ENCODE data around the gene FAM120AOS.
A peak's percentile ranks its signal among the peaks of the same experiment; 100 is the strongest.

The FAM120AOS gene

DNA sequence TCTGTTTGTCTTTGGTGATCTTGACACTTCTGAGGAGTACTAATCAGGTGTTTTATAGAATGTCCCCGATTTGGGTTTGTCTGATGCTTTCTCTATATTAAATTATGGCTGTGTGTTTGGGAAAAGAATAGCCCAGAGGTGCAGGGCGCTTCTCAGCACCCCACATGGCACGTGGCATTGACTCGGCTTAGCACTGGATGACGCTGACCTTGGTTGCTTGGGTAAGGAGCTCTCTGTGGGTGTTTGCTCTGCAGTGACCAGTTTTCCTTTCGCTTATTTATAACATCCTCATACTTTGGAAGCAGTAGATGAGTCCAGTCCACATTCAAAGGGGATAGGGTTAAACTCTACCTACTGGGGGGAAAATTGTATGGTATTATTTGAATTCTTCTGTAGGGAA is 12.5 kb upstream of the FAM120AOS start:
- WGBS (ENCODE audit: extremely low coverage, insufficient coverage, insufficient read length) = no CpG with 5 or more reads among the region's 6 CpGs
- H2BK5ac ChIP-seq (ENCODE audit: low read depth, low read length, poor library complexity) = no peak overlapping the region

DNA sequence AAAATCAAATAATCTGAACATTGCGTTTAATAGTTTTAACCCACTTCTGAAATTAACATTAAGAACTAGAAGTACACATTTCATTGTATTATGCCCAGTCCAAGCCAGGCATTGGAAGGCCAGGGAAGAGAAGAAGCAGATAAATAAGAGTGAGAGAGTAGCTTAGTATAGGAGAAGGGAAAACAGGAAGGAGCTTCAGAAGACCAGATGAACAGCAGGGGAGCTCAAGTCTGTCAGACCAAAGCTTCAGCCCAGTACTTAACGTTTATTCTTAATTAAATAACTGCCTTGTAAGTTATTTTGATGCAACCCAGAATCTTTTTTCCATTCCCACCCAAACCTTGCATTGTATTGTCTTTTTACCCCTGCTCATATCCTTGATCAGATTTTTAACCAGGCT is 11.5 kb upstream of the FAM120AOS start:
- Histone ChIP-seq H3K4me2 (ENCODE audit: low read length) (no peak overlapping the region), H3K27me3 (ENCODE audit: insufficient read depth, low read length) (no peaks in the 10 kb centered on the region), H4K12ac (ENCODE audit: low read depth, low read length) (no peak overlapping the region), H2AFZ (ENCODE audit: insufficient read depth, low read length, poor library complexity) (no peak overlapping the region), H2BK12ac (ENCODE audit: low read length) (no peak overlapping the region), H3K4ac (ENCODE audit: low read depth, low read length) (peak overlapping the region; percentile 17), H3K4me1 (ENCODE audit: control insufficient read depth in 1 of 2, insufficient read depth in 2 of 2, low read length in 2 of 2) (peaks cover 2 to 3% of the 10 kb centered on the region in 2 experiments), H2BK120ac (ENCODE audit: insufficient read depth, low read length, poor library complexity) (no peak overlapping the region), H3K23ac (ENCODE audit: low read length) (no peak overlapping the region), H3K4me3 (ENCODE audit: low read depth, low read length) (no peak overlapping the region), H3K79me2 (ENCODE audit: control insufficient read depth, insufficient read depth, low read length, poor library complexity) (peaks cover 13% of the 10 kb centered on the region), H2AK5ac (ENCODE audit: low read length) (no peak overlapping the region), H3K9ac (ENCODE audit: low read length) (no peak overlapping the region), H3K36me3 (ENCODE audit: control insufficient read depth in 1 of 2, insufficient read depth in 2 of 2, low read length in 2 of 2) (no peaks in the 10 kb centered on the region), H4K91ac (ENCODE audit: low read depth, low read length) (no peak overlapping the region), H3K27ac (ENCODE audit: low read depth, low read length) (no peak overlapping the region), H3K79me1 (ENCODE audit: low read length) (no peaks in the 10 kb centered on the region), H3K14ac (ENCODE audit: low read length) (no peak overlapping the region), H4K8ac (ENCODE audit: low read depth, low read length) (no peak overlapping the region), H3K9me3 (ENCODE audit: insufficient read depth, low read depth, low read length) (no peaks in the 10 kb centered on the region), H2BK5ac (ENCODE audit: low read depth, low read length, poor library complexity) (no peak overlapping the region), H3K18ac (ENCODE audit: low read length) (no peak overlapping the region)
- no CpG with 5 or more reads among the region's 2 CpGs for WGBS (ENCODE audit: extremely low coverage, insufficient coverage, insufficient read length)
- DNase-seq = no peak

More for the DNA sequence above, 12.5 kb upstream of the FAM120AOS start:
- no peak overlapping the region for H4K12ac ChIP-seq (ENCODE audit: low read depth, low read length)
- no peak overlapping the region for H3K18ac ChIP-seq (ENCODE audit: low read length)
- H3K79me1 ChIP-seq (ENCODE audit: low read length) = no peaks in the 10 kb centered on the region
- no peaks in the 10 kb centered on the region for H3K36me3 ChIP-seq (ENCODE audit: control insufficient read depth in 1 of 2, insufficient read depth in 2 of 2, low read length in 2 of 2)
- no peak overlapping the region for H3K14ac ChIP-seq (ENCODE audit: low read length)
- H3K79me2 ChIP-seq (ENCODE audit: control insufficient read depth, insufficient read depth, low read length, poor library complexity) = peaks cover 11% of the 10 kb centered on the region
- no peak overlapping the region for H3K4me2 ChIP-seq (ENCODE audit: low read length)
- H2AFZ ChIP-seq (ENCODE audit: insufficient read depth, low read length, poor library complexity) = no peak overlapping the region
- H3K9me3 ChIP-seq (ENCODE audit: insufficient read depth, low read depth, low read length) = no peaks in the 10 kb centered on the region
- H3K4me1 ChIP-seq (ENCODE audit: control insufficient read depth in 1 of 2, insufficient read depth in 2 of 2, low read length in 2 of 2) = peaks cover 2 to 3% of the 10 kb centered on the region in 2 experiments
- H2AK5ac ChIP-seq (ENCODE audit: low read length) = no peak overlapping the region
- H2BK120ac ChIP-seq (ENCODE audit: insufficient read depth, low read length, poor library complexity) = no peak overlapping the region
- no peak overlapping the region for H3K9ac ChIP-seq (ENCODE audit: low read length)
- H3K4me3 ChIP-seq (ENCODE audit: low read depth, low read length) = no peak overlapping the region
- H3K4ac ChIP-seq (ENCODE audit: low read depth, low read length) = peak overlapping the region; percentile 33
- H3K27ac ChIP-seq (ENCODE audit: low read depth, low read length) = no peak overlapping the region
- no peak overlapping the region for H3K23ac ChIP-seq (ENCODE audit: low read length)
- DNase-seq = no peak
- no peak overlapping the region for H4K91ac ChIP-seq (ENCODE audit: low read depth, low read length)
- H2BK12ac ChIP-seq (ENCODE audit: low read length) = no peak overlapping the region
- H3K27me3 ChIP-seq (ENCODE audit: insufficient read depth, low read length) = no peaks in the 10 kb centered on the region
- no peak overlapping the region for H4K8ac ChIP-seq (ENCODE audit: low read depth, low read length)

DNA sequence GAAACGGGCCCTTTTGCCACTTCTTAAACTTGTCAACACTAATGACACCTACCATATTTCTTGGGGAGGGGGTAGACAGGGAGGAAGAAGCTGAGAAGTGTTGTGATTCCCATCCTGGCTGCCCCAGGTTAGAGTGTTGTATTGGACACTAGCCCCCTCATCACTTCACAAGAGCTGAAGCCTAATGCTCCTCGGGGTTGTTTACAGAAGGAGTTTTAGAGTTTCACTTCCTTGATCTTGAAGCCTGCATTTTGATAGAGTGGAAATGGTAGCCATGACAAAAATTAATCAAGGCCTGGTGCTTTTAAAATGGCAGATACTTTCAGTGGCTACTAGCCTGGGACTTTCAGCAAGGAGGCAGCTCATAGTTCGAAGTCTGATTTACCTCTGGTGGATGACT is 11.0 kb upstream of the FAM120AOS start:
- Histone ChIP-seq H4K91ac (ENCODE audit: low read depth, low read length) (no peak overlapping the region), H3K9ac (ENCODE audit: low read length) (no peak overlapping the region), H3K9me3 (ENCODE audit: insufficient read depth, low read depth, low read length) (no peaks in the 10 kb centered on the region), H3K4ac (ENCODE audit: low read depth, low read length) (peak overlapping the region; percentile 47), H3K4me1 (ENCODE audit: control insufficient read depth in 1 of 2, insufficient read depth in 2 of 2, low read length in 2 of 2) (peaks cover 3 to 4% of the 10 kb centered on the region in 2 experiments), H2AK5ac (ENCODE audit: low read length) (no peak overlapping the region), H3K23ac (ENCODE audit: low read length) (no peak overlapping the region), H3K4me2 (ENCODE audit: low read length) (no peak overlapping the region), H3K27me3 (ENCODE audit: insufficient read depth, low read length) (no peaks in the 10 kb centered on the region), H3K79me2 (ENCODE audit: control insufficient read depth, insufficient read depth, low read length, poor library complexity) (peaks cover 15% of the 10 kb centered on the region), H4K12ac (ENCODE audit: low read depth, low read length) (no peak overlapping the region), H3K27ac (ENCODE audit: low read depth, low read length) (no peak overlapping the region), H2BK120ac (ENCODE audit: insufficient read depth, low read length, poor library complexity) (no peak overlapping the region), H3K36me3 (ENCODE audit: control insufficient read depth in 1 of 2, insufficient read depth in 2 of 2, low read length in 2 of 2) (no peaks in the 10 kb centered on the region), H3K4me3 (ENCODE audit: low read depth, low read length) (no peak overlapping the region), H2BK5ac (ENCODE audit: low read depth, low read length, poor library complexity) (no peak overlapping the region), H3K18ac (ENCODE audit: low read length) (no peak overlapping the region), H4K8ac (ENCODE audit: low read depth, low read length) (no peak overlapping the region), H2AFZ (ENCODE audit: insufficient read depth, low read length, poor library complexity) (no peak overlapping the region), H3K14ac (ENCODE audit: low read length) (no peak overlapping the region), H2BK12ac (ENCODE audit: low read length) (no peak overlapping the region), H3K79me1 (ENCODE audit: low read length) (no peaks in the 10 kb centered on the region)
- no CpG with 5 or more reads among the region's 3 CpGs for WGBS (ENCODE audit: extremely low coverage, insufficient coverage, insufficient read length)
- DNase-seq = no peak

DNA sequence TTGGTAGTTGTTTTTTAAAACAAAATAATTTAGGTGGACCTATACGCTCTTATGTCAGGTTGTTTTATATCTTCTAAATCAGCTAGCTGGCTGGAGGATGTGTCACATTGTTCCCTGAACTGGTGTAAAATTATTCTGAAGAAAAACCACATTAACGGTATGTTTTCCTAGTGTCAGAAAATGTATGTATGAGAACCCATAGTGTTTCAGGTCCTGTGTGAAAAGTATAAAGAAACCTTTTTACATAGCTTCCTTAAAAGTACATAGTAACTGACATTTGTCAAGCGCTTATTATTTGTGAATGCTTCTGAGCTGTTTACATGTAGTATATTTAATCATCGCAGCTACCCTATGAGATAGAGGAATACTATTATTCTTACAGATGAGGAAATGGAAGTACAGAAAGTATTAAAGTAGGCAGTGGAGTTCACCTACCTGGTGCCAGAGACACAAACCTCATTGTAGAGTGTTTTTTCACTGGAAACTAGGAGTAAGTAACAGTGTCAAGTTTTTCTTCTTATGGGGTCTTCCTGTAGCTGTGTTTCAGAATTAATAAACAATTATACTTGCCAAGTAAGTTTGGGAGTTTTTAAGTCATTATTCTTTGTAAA is 10.4 kb upstream of the FAM120AOS start:
- no CpG with 5 or more reads among the region's 4 CpGs for WGBS (ENCODE audit: extremely low coverage, insufficient coverage, insufficient read length)
- Histone ChIP-seq H4K12ac (ENCODE audit: low read depth, low read length) (no peak overlapping the region), H3K4me1 (ENCODE audit: control insufficient read depth in 1 of 2, insufficient read depth in 2 of 2, low read length in 2 of 2) (peaks cover 0 to 2% of the 10 kb centered on the region in 2 experiments), H2AFZ (ENCODE audit: insufficient read depth, low read length, poor library complexity) (no peak overlapping the region), H3K4ac (ENCODE audit: low read depth, low read length) (no peak overlapping the region), H3K79me2 (ENCODE audit: control insufficient read depth, insufficient read depth, low read length, poor library complexity) (peaks cover 12% of the 10 kb centered on the region), H3K14ac (ENCODE audit: low read length) (no peak overlapping the region), H2BK120ac (ENCODE audit: insufficient read depth, low read length, poor library complexity) (no peak overlapping the region), H2BK12ac (ENCODE audit: low read length) (no peak overlapping the region), H3K27me3 (ENCODE audit: insufficient read depth, low read length) (no peaks in the 10 kb centered on the region), H3K4me3 (ENCODE audit: low read depth, low read length) (no peak overlapping the region), H3K79me1 (ENCODE audit: low read length) (no peaks in the 10 kb centered on the region), H3K9me3 (ENCODE audit: insufficient read depth, low read depth, low read length) (no peaks in the 10 kb centered on the region), H3K27ac (ENCODE audit: low read depth, low read length) (no peak overlapping the region), H3K36me3 (ENCODE audit: control insufficient read depth in 1 of 2, insufficient read depth in 2 of 2, low read length in 2 of 2) (no peaks in the 10 kb centered on the region), H4K91ac (ENCODE audit: low read depth, low read length) (no peak overlapping the region), H3K23ac (ENCODE audit: low read length) (no peak overlapping the region), H2BK5ac (ENCODE audit: low read depth, low read length, poor library complexity) (no peak overlapping the region), H3K4me2 (ENCODE audit: low read length) (no peak overlapping the region), H3K18ac (ENCODE audit: low read length) (no peak overlapping the region), H4K8ac (ENCODE audit: low read depth, low read length) (no peak overlapping the region), H3K9ac (ENCODE audit: low read length) (no peak overlapping the region), H2AK5ac (ENCODE audit: low read length) (no peak overlapping the region)
- no peak for DNase-seq
